SK-N-MC (cell line): Measurements from ENCODE around the gene ARHGEF1.

Experiments used
- EZH2 ChIP-seq: fragments of 200-600 bp; sonication (generic); IDR thresholded peaks from one replicate; pipeline ENCODE4 v1.6.1; 2017; ENCODE audit warnings: antibody characterized with exemption
- FOXP2 ChIP-seq: optimal IDR thresholded peaks from 2 replicates; pipeline ENCODE3; 2011; ENCODE audit warnings: mild to moderate bottlenecking, moderate library complexity; ENCODE audit not compliant: insufficient read depth; ENCODE audit errors: extremely low read length, control extremely low read depth
- POLR2AphosphoS5 ChIP-seq: IDR thresholded peaks from 2 replicates; pipeline ENCODE4 v1.6.1; 2012; ENCODE audit warnings: mild to moderate bottlenecking, low read depth, low read length, borderline replicate concordance

DNA sequence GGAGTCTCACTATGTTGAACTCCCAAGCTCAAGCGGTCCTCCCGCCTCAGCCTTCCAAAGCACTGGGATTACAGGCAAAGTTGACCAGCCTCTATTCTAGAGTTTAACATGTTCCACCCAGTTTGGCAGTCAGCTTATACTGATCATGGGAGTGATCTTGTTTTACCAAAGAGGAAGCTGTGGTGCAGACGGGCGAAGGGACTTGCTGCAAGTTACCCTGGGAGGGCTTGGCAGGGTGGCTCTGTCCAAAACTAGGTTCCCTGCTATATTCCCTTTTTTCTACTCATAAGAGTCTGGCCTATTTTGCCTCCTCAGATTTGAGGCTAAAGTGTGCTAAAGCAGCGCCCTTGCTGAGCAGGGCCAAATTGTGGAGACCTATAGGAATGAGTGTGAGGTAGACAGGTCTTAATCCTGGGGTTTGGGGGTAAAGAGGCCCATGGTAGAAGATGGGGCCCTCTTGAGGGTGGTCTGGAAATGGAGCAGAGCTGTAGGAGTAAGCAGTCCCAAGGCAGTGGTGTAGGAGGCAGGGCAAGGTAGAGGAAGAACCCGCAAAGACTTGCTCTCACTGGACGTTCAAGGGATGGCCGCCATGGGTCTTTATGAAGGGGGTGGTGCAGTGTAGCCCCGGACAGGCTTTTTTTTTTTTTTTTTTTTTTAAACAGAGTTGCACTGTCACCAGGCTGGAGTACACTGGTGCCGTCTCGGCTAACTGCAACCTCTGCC is 19.6 kb upstream of the ARHGEF1 start:
- TF ChIP-seq POLR2AphosphoS5: no peak; the same call in 1 of the 2 replicates
- TF ChIP-seq EZH2: no peak
- TF ChIP-seq FOXP2: no peak
